HG02884 (cell line): ENCODE measurements around the gene ASPRV1.
"Not testable (repeated sequence)": the region's sequence is repeated elsewhere in the genome, so short reads cannot be mapped to it uniquely, and the experiment has no call there.

Experiments used
- ATAC-seq: cut with Tn5 transposase; IDR thresholded peaks from one replicate; pipeline ENCODE4 v1.9.1; 2021; ENCODE audit warnings: mild to moderate bottlenecking, moderate library complexity; ENCODE audit not compliant: unreplicated experiment

The ASPRV1 gene

GRCh38 chr2:69961496-69961895, at the start of gene ASPRV1:
Gene ASPRV1, minus strand, starts transcription at chr2:69961631. Its CDS starts 195 bp downstream, at chr2:69961436.
- ATAC-seq = no peak

GRCh38 chr2:70010576-70011111, 49.2 kb upstream of the ASPRV1 start:
- no peak for ATAC-seq

- no peak for ATAC-seq
Observed at GRCh38 chr2:70009762-70010575, 48.5 kb upstream of the ASPRV1 start.

GRCh38 chr2:70008290-70008689, 46.9 kb upstream of the ASPRV1 start:
- ATAC-seq = no peak

- no peak for ATAC-seq
Observed at GRCh38 chr2:70007151-70007550, 45.7 kb upstream of the ASPRV1 start.

- ATAC-seq = no peak
Observed at GRCh38 chr2:70006447-70006784, 45.0 kb upstream of the ASPRV1 start.

- ATAC-seq = no peak
Observed at GRCh38 chr2:70005752-70006446, 44.5 kb upstream of the ASPRV1 start.

- ATAC-seq = no peak
Observed at GRCh38 chr2:70005216-70005615, 43.8 kb upstream of the ASPRV1 start.

GRCh38 chr2:70003093-70003830, 41.8 kb upstream of the ASPRV1 start:
- ATAC-seq = no peak

- no peak for ATAC-seq
Observed at GRCh38 chr2:70002241-70002899, 40.9 kb upstream of the ASPRV1 start.

GRCh38 chr2:70000529-70000928, 39.1 kb upstream of the ASPRV1 start:
- ATAC-seq = not testable (repeated sequence)

GRCh38 chr2:69998761-69999160, 37.3 kb upstream of the ASPRV1 start:
- no peak for ATAC-seq

GRCh38 chr2:69997015-69997830, 35.8 kb upstream of the ASPRV1 start:
- ATAC-seq = no peak

- ATAC-seq = no peak
Observed at GRCh38 chr2:69995511-69995910, 34.1 kb upstream of the ASPRV1 start.

- ATAC-seq = no peak
Observed at GRCh38 chr2:69994166-69994565, 32.7 kb upstream of the ASPRV1 start.

- ATAC-seq = no peak
Observed at GRCh38 chr2:69993708-69994107, 32.3 kb upstream of the ASPRV1 start.

- no peak for ATAC-seq
Observed at GRCh38 chr2:69993048-69993565, 31.7 kb upstream of the ASPRV1 start.

GRCh38 chr2:69992310-69993047, 31.0 kb upstream of the ASPRV1 start:
- ATAC-seq = no peak

- ATAC-seq = no peak
Observed at GRCh38 chr2:69989441-69990105, 28.1 kb upstream of the ASPRV1 start.
